Measurements from ENCODE around the gene CDK14.
"Not testable (repeated sequence)": the region's sequence is repeated elsewhere in the genome, so short reads cannot be mapped to it uniquely, and the experiment has no call there.

Gene CDK14

DNA sequence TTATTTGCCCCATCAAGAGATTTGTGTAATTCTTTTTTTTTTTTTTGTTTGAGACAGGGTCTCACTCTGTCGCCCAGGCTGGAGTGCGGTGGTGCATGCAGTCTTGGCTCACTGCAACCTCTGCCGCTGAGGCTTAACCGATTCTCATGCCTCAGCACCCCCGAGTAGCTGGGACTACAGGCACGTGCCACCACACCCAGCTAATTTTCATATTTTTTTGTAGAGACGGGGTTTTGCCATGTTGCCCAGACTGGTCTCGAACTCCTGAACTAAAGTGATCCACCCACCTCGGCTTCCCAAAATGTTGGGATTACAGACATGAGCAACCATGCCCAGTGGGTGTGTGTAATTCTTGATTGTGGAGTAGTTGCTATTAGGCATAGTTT is 161.4 kb downstream of the CDK14 start:
- DNase-seq (ENCODE audit: low read depth): not testable (repeated sequence)

DNA sequence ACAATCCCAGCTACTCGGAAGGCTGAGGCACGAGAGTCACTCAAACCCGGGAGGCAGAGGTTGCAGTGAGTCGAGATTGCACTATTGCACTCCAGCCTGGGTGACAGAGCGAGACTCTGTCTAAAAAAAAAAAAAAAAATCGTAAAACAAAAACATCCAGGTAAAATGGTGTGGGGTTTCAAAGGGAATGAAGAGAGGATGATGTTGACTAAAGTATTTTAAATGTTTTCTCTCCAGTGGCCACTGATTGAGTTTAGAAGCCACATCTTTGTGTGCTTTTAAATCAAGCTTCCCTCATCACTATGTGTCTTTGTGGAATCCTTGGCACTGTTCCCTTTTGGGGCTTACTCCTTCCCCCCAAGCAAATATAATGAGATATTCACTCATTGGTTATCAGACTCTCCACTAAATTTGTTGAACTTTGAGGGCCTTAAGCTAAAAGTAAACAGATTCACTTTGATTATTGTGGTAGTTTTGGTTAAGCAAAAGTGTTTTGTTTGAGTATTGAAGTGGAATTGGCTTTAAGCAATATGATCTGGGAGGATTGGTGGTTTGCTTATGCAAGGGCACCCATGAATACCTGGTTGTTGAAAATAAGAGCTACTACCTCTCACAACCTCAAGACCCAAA is 162.9 kb downstream of the CDK14 start:
- no peak for DNase-seq (ENCODE audit: low read depth)

DNA sequence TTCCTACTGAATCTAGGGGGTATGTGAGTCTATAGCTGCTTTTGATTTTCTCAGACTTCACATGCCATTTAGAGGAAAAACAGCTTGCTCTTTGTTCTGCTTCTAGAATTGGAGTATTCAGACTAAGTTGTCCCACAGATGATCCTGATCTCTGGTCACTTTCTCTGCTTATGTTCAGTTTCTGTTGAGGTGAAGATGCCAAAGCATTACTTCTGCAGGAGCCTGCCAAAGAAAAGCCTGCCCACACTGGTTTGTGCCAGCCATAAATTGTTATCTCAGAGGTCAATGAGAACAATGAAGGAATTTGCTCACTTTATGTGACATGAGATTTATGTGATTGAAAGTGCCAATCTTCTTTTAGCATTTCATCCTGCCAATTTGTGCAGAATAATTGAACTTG is 163.6 kb downstream of the CDK14 start:
- no peak for DNase-seq (ENCODE audit: low read depth)

DNA sequence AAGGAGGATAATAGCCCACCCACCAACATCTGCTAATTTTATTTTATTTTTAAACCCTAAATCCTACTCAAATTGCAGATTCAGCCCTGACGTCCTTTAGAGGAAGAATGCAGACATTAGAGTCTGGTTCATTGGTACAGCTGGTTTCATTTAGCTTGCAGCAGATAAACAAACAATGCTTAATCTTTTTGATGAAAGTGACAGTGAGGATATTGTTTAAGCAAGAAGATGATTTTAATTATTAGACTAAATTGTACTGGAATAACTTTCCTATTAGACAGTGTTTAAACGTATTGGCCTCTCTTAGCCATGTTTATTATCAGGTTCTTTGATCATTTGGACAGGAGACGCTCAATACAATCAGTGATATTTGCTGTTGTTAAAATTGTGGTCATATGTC is 164.8 kb downstream of the CDK14 start:
- DNase-seq (ENCODE audit: low read depth): no peak

DNA sequence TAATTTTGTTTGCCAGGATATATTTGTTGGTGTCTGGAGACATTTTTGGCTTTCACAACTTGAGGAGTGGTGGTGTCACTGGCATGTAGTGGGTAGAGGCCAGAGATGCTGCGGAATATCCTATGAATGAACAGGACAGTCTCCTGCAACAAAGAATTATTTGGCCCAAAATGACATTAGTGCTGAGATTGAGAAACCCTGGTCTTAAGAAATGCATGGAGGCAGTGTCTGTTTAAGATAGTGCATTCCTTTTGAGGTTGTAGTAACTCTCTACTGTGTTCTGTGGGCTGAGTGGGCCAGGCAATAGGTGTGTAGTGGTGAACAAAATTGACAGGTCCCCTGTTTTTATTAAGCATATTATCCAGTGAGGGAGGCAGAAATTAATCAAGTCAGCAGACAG is 165.5 kb downstream of the CDK14 start:
- DNase-seq (ENCODE audit: low read depth): peak; percentile 62

DNA sequence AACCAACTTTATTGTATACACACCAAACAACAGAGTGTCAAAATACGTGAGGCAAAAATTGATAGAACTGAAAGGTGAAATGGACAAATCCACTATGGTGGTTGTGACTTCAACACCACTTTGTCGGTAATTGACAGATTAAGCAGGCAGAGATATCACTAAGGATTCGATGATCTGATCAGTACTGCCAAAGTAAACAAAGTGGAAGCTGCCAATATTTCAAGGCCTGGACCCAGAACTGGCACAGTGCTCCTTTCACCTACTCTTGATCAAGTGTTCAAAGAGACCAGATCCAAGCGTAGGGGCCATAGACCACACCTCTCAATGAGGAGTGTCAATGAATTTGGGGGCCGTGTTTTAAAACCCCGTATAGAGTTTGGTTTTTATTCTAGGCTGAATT is 167.0 kb downstream of the CDK14 start:
- no peak for DNase-seq (ENCODE audit: low read depth)

DNA sequence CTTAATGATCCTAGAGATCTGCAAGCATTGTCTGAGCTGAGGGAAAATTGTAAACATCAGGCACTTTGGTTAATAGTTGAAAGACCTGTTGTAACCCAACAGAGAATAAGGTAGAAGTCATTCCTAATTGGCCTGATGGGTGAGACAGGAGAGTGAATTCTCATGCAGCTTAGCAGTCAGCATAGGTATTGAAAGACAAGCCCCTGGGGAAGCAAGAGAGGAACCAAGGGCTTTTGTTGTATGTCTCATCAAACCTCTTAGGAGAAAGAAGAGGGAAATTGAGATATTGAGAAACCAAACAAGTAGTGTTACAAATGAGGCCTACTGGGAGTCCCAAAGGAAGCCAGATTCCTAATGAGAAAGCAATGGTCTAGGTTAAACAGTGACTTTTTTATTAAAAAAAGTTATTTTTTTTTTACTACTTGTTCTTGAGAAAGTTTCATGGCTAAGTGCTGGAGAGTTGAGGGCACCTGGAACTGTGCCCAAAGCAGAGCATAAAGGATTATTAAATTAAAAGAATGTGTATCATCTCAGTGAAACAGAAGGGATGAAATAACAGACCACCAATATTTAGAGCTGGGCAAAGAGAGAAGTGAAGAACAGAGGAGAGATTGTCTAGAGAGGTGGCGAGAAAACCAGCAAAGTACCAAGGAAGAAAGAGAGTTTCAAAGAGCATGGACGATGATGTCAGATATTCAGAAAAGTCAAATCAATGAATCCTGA is 168.9 kb downstream of the CDK14 start:
- DNase-seq (ENCODE audit: low read depth): no peak

DNA sequence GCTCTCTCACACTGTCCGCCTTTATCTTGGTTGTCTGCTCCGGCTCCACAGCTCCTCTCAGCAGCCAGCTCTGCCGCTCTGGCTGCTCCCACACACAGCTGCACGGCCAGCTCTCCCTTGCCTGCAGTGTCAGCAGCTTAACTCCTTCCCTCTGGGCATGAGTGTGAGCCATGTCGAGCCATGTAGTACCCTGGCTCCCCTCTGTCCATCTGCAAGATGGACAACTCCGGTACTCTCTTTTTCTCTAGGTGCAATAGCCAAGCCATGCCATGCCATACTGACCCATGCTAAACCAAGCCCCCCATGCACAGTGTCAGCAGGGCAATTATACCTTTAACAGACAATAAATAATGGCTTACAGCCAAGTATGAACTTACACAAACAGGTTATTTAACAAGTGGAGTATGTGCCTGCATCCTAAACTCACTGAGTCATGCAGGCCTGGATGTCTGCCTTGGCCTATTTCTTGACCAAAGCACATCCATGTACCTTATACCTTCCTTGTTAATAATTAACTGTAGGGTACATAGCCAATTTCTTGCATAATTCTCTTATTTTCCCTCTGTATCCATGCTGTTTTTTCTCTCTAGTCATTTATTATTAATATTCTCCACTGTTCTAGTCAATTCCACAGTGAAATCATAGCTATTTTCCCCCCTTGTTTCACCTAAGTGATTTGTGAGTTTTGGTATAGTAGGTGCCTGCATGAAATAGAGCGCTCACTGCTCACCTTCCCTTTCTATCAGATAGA is 170.9 kb downstream of the CDK14 start:
- DNase-seq (ENCODE audit: low read depth): peak; percentile 91

DNA sequence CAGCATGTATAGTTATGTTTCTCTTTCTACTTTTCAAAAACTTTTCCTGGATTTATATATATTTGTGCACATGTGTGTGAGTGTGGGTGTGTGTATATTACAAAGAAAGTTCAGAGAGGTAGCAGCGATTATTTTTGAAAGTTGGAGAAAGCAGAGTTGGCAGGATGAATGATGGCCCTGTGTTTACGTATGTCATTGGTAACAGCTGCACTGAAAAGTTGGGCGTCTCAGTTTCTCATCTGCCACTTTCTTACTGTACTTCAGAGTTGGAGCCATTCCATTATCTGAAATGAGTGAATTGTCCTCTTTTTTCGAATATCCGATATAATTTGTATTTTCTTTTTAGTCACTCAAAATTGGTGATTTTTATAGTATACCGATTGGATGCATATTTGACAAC is 172.2 kb downstream of the CDK14 start:
- no peak for DNase-seq (ENCODE audit: low read depth)

DNA sequence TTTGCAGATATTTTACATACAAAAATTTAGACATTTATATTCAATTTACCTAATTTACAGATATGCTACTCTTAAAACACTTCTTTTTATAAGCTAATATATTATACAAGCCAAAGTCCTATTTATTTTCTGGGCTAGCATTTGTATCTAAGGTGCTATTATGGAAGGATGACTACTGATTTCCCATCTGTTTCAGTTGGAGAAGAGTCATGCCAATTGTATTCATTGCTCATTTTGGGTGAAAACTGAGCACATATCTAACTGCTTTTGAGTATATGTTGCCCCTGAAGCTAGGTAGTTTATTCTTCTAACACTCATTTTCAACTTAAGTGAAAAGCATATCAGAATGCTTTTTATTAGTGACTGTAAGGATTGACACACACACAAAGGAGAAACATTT is 172.9 kb downstream of the CDK14 start:
- no peak for DNase-seq (ENCODE audit: low read depth)

DNA sequence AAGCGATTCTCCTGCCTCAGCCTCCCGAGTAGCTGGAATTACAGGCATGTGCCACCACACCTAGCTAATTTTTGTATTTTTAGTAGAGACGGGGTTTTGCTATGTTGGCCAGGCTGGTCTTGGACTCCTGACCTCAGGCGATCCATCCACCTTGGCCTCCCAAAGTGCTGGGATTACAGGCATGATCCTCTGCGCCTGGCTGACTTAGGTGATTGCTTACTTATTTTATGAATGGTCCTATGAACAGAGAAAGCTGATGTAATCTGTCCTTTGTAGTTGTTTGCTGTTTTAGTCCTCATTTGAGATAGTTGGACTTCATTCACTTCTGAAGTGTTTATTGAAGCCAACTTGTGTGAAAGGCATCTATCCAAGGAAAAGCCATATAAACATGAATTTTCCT is 173.4 kb downstream of the CDK14 start:
- DNase-seq (ENCODE audit: low read depth): not testable (repeated sequence)

DNA sequence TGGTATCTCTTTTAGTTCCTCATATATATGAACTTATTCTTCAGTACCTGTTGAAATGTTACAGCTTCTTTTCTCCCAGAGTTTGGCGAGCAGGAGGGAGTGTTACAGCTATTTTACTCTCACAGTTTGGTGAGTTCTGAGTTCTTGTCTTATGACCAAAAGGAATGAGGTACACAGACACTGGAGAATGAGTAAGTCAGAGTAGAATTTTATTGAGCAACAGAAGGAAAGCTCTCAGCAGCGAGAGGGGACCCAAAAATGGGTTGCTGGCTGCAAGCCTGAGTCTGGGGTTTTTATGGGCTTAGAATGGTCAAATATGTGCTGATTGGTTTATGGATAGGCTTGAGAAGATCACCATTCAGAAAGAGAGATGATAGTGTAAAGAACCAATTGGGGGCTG is 175.2 kb downstream of the CDK14 start:
- peak; percentile 78 for DNase-seq (ENCODE audit: low read depth)

DNA sequence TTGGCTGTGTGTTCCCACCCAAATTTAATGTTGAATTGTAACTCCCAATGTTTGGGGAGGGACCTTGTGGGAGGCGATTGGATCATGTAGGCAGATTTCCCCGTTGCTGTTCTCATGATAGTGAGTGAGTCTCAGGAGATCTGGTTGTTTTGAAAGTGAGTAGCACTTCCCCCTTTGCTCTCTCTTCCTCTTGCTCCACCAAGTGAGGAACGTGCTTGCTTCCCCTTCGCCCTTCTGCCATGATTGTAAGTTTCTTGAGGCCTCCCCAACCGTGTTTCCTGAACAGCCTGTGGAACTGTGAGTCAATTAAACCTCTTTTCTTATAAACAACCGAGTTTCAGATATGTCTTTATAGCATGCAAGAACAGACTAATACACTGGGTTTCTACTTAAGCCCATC is 176.3 kb downstream of the CDK14 start:
- no peak for DNase-seq (ENCODE audit: low read depth)

DNA sequence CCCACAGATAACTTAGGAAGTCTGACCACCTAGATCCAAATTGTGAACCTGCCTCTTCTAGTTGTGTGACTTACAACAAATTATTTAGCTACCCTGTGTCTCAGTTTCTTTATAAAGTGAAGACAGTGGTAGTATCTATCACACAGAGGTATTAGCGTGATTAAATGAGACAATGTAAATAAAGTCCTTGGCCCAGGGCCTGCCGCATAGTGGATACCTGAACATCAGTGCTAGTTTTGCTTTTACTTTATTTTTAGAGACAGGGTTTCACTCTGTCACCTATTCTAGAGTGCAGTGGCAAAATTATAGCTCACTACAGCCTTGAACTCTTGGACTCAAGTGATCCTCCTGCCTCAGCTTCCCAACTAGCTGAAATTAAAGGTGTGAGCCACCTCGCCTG is 177.1 kb downstream of the CDK14 start:
- DNase-seq (ENCODE audit: low read depth): no peak

DNA sequence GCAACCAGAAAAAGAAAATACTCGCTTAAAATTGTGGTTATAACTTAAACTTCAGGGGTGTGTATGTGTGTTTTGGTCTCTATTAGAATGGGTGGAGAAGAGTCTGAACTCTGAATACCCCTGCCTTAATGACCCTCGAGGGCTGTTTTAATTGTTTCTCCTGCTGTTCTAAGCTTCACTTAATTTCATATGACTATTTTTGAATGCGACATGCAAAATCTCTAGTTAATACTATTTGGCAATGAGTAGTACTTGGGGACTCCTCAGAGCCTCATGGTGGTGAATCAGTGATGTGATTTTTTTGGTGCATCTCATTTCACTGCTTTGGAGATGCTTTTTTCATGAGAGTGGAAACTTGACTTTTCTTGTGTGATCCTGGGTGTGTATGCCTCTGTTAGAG is 178.6 kb downstream of the CDK14 start:
- DNase-seq (ENCODE audit: low read depth): no peak

DNA sequence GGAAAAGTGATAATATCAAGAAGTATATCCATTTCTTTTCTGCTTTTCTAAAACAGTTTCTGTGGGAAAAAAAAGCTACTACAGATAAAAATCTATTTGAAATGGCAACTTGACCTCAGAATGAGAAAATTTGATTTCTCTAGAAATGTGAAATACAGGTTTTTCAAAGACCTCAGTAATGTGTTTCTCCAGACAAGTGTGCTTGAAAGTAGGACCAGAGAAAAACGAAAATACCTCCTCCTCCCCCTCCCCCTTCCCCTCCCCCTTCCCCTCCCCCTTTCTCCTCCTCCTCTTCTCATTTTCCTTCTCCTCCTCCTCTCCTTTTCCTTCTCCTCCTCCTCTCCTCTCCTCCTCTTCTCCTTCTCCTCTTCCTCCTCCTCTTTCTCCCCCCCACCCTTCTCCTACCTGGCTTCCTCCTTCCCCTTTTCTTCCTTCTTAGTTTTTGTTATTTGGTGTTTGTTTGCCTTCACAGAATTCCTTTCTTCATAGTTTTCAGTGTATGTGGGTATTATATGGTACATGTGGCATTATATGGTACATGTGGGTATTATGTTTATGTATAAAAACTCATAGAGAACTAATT is 179.4 kb downstream of the CDK14 start:
- no peak for DNase-seq (ENCODE audit: low read depth)

DNA sequence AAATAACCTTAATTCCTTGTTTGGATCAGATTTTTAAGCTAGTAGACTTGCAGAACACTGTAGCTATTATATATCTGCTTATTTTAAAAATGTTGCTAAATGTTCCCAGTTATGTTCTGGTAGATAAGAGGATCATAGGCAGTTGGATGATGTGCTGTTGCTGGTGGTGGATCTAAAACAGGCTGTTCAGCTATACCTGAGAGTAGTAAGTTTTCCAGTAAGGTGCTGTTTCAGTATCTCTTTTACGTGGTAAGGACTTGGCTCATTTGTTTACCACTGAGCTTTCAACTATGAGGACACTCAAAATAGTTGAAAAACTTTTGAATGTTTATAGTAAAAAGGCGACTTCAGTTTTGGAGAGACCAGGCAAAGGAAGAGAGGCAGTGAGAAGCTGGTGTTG is 180.9 kb downstream of the CDK14 start:
- peak; percentile 21 for DNase-seq (ENCODE audit: low read depth)

DNA sequence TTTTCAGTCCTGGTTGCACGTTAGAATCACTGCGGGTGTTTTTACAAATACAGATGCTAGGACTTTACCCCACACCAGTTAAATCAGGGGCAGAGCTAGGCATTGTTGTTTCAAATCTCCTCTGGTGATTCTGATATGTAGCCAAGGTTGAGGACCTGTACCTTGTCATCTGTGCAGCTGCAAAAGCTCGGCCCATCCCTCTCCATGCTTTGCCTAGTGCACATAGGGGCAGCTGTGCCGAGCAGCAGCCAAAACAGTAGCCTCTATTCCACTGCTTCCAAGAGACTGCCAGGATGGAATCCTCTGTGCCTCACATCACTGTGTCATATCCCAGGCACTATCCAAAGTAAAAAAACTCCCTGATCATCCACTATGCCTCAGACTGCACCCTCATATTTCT is 181.3 kb downstream of the CDK14 start:
- DNase-seq (ENCODE audit: low read depth): no peak

DNA sequence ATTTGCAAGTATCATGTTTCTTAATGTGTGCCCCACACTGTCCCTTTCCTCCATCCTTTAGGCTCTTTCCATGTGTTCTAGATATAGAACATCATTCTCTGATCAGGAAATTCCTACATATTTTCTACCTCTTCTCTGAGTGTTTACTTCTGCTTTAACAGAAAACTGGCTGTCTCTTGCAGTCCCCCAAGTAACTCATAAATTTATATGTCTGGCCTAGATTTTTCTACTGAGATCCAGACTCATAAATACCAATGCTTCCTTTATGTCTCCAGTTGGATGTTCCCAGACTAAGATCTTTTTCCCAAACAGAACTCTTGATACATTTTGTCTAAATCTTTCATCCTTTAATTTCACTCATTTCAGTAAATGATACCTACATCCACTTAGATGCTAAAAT is 181.8 kb downstream of the CDK14 start:
- no peak for DNase-seq (ENCODE audit: low read depth)

DNA sequence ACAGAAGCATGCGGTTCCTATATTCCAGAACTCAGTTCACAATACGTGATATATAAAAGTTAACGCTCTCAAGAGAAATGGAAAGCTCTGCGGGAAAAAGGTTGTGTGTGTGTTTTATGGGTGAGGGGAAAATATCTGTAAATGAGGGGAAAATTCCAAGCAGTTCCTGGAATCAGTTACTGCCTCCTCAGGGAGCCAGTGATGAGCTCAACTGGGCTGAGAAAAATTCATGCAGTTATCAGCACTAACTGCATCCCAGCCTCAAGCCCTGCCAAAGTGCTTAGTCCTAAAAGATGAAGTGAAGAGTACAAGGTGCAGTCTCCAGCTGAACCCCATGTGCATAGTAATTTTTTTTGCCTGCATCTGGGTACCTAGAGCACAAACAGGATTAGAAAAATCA is 191.9 kb downstream of the CDK14 start:
- DNase-seq (ENCODE audit: low read depth): peak; percentile 16

DNA sequence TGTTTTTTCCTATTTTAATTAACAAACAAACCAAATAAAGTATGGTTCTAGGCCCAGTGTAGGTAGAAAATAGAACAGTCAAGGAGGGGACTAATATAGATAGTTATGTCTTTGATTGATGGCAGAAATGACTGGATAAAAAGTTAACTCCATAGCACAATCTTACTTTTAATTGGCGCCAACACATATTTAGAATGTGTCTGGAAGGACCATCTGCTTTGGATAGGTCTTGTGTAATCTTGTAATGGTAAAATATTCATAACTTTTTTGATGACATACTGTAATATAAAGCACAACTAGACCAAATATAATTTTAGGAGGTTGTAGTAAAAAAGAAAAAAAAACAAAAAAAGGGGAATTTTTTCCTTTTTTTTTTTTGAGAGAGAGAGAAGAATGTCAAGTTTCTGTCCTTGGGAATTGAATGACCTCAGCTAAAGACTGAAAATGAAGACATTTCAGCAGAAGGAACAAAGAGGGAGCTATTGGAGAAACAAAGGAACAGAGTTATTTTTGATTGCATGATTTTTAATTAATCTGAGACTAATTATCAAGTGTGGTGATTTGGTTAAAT is 193.7 kb downstream of the CDK14 start:
- no peak for DNase-seq (ENCODE audit: low read depth)

DNA sequence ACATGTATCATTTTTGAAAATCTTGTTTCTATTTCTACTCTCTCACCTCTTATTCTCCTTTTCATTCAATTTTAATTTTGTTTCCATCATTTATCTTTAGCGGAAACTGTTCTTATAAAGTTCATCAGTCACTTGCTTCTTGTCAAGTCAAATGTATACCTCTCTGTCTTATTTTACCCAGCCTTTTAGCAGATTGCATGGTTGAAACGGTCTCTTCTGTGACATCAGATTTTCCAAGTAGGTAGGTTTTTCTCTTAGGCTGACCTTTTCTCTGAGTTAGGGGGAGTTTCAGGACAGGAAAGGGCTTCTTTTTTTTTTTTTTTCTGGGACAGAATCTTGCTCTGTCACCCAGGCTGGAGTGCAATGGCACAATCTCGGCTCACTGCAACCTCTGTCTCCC is 195.5 kb downstream of the CDK14 start:
- no peak for DNase-seq (ENCODE audit: low read depth)

DNA sequence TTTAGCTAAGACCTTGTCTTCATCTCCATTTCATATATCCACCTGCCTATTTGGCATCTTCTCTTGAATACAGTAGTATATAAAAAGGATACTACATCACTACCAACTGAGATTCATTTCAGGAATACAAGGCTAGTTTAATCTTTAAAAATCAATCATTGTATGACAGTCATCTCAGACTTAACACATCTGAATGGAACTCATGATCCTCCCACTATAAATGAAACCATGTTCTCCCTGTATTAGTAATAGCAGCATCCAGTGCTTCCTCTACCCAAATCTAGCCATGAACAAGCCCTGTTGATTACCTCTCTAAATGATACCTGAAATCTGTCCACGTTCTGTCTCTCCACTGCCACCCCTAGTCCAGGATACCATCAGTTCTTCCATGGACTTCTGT is 196.2 kb downstream of the CDK14 start:
- DNase-seq (ENCODE audit: low read depth): no peak

All from amniotic epithelial cell (primary cell).